ENCODE measurements around the gene MTFP1. TPM values are rescaled to one million over a fixed set of nuclear protein-coding genes. Genes with fewer than 3 reads are reported as not detected.

Gene MTFP1
- total RNA-seq, 1 experiment from 2014 or later, result 86.9 TPM

- H3K36me3 ChIP-seq (ENCODE audit: insufficient read depth, low read length, poor library complexity, severe bottlenecking), result peaks cover 19% of the 10 kb centered on the region
- no peak for TF ChIP-seq EZH2 (IDR thresholded peaks at IDR 0.05; ENCODE audit: borderline replicate concordance, low read depth, low read length, poor library complexity, severe bottlenecking)
- TF ChIP-seq, protein P1, sequence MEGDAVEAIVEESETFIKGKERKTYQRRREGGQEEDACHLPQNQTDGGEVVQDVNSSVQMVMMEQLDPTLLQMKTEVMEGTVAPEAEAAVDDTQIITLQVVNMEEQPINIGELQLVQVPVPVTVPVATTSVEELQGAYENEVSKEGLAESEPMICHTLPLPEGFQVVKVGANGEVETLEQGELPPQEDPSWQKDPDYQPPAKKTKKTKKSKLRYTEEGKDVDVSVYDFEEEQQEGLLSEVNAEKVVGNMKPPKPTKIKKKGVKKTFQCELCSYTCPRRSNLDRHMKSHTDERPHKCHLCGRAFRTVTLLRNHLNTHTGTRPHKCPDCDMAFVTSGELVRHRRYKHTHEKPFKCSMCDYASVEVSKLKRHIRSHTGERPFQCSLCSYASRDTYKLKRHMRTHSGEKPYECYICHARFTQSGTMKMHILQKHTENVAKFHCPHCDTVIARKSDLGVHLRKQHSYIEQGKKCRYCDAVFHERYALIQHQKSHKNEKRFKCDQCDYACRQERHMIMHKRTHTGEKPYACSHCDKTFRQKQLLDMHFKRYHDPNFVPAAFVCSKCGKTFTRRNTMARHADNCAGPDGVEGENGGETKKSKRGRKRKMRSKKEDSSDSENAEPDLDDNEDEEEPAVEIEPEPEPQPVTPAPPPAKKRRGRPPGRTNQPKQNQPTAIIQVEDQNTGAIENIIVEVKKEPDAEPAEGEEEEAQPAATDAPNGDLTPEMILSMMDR (conservative IDR thresholded peaks at IDR 0.05; ENCODE audit: low read depth, low read length), result no peak
- ChIA-PET POLR2A (ENCODE audit: low non-redundant PET) (no interaction called here), CTCF (interaction anchor here (1.9 kb wide), 1 partner anchor 144 kb away, joined by 5 read pairs; no protein-coding TSS in a partner anchor)
- H3K27ac ChIP-seq (ENCODE audit: low read depth, low read length, poor library complexity, severe bottlenecking), result peak overlapping the region; percentile 100
- H3K27me3 ChIP-seq (replicated peaks; ENCODE audit: insufficient read depth, low read depth, low read length, poor library complexity), result no peaks in the 10 kb centered on the region
- no peak for DNase-seq (ENCODE audit: low spot score)
- no peaks in the 10 kb centered on the region for H3K9me3 ChIP-seq (ENCODE audit: low read depth, low read length, poor library complexity, severe bottlenecking)
- no TSS peak for BruUV-seq (replicated peaks)
- intact Hi-C loops (cut with micrococcal nuclease; ENCODE audit: unreplicated experiment), result no loop called here
- no peak overlapping the region for H3K4me3 ChIP-seq (ENCODE audit: low read depth, low read length, poor library complexity, severe bottlenecking)
- H3K4me1 ChIP-seq (ENCODE audit: insufficient read depth, low read length, poor library complexity, severe bottlenecking), result peaks cover 35% of the 10 kb centered on the region
These were observed 6.5 kb downstream of the MTFP1 start for GRCh38 chr22:30432096-30432495.

DNA sequence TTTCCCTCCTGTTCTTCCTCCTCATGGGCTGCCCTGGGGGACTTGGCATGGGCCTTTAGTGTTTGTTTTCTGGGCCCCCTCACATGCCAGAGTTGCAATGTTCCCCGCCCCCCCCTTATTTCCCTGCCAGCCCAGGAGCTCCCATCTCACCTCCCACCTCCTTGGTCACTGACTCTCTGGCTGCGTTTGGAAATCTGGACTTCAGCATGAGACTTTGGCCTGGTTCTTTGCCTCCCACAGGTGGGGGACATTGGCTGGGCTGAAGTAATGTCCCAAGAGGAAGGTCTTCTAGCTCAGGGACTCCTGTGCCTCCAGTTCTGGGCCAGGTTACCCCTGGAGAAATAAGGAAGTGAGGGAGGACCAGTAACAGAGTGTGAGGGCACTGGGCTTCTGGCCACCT lies 7.0 kb downstream of the MTFP1 start:
- DNase-seq (ENCODE audit: low spot score), result no peak
- H3K9me3 ChIP-seq (ENCODE audit: low read depth, low read length, poor library complexity, severe bottlenecking), result no peaks in the 10 kb centered on the region
- ChIA-PET CTCF (no interaction called here), POLR2A (ENCODE audit: low non-redundant PET) (no interaction called here)
- H3K36me3 ChIP-seq (ENCODE audit: insufficient read depth, low read length, poor library complexity, severe bottlenecking), result peaks cover 15% of the 10 kb centered on the region
- no peak overlapping the region for H3K4me3 ChIP-seq (ENCODE audit: low read depth, low read length, poor library complexity, severe bottlenecking)
- BruUV-seq (replicated peaks), result no TSS peak
- H3K27ac ChIP-seq (ENCODE audit: low read depth, low read length, poor library complexity, severe bottlenecking), result peak overlapping the region; percentile 100
- H3K27me3 ChIP-seq (replicated peaks; ENCODE audit: insufficient read depth, low read depth, low read length, poor library complexity), result no peaks in the 10 kb centered on the region
- H3K4me1 ChIP-seq (ENCODE audit: insufficient read depth, low read length, poor library complexity, severe bottlenecking), result peaks cover 36% of the 10 kb centered on the region
- TF ChIP-seq, protein P1 (conservative IDR thresholded peaks at IDR 0.05; ENCODE audit: low read depth, low read length), result no peak
- TF ChIP-seq EZH2 (IDR thresholded peaks at IDR 0.05; ENCODE audit: borderline replicate concordance, low read depth, low read length, poor library complexity, severe bottlenecking), result no peak
- intact Hi-C loops (cut with micrococcal nuclease; ENCODE audit: unreplicated experiment), result no loop called here

DNA sequence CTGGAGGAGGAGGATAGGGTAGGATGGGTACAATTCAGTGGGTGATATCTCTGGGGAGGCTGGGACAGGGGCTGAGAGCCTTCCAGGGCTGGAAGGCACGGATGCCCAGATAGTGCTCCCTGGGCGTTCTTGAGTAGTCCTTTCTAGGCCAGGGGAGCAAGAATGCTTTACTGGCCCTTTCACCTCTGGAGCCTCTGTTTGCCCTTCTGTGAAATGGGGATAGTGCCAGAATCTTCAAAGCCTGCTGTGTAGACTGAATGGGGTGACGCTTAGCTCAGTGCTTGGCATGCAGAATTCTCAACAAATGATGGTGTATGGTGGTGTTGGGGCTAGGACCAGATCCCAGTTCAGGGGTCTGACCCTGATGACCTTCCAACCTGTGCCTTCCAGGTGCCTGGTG lies 7.7 kb downstream of the MTFP1 start:
- no peak for TF ChIP-seq EZH2 (IDR thresholded peaks at IDR 0.05; ENCODE audit: borderline replicate concordance, low read depth, low read length, poor library complexity, severe bottlenecking)
- TF ChIP-seq, protein P1 (conservative IDR thresholded peaks at IDR 0.05; ENCODE audit: low read depth, low read length), result no peak
- intact Hi-C loops (cut with micrococcal nuclease; ENCODE audit: unreplicated experiment), result no loop called here
- no TSS peak for BruUV-seq (replicated peaks)
- Histone ChIP-seq H3K27ac (ENCODE audit: low read depth, low read length, poor library complexity, severe bottlenecking) (peak overlapping the region; percentile 100), H3K27me3 (replicated peaks; ENCODE audit: insufficient read depth, low read depth, low read length, poor library complexity) (no peaks in the 10 kb centered on the region), H3K36me3 (ENCODE audit: insufficient read depth, low read length, poor library complexity, severe bottlenecking) (peaks cover 8% of the 10 kb centered on the region), H3K9me3 (ENCODE audit: low read depth, low read length, poor library complexity, severe bottlenecking) (no peaks in the 10 kb centered on the region), H3K4me3 (ENCODE audit: low read depth, low read length, poor library complexity, severe bottlenecking) (no peak overlapping the region), H3K4me1 (ENCODE audit: insufficient read depth, low read length, poor library complexity, severe bottlenecking) (peaks cover 31% of the 10 kb centered on the region)
- ChIA-PET POLR2A (ENCODE audit: low non-redundant PET) (no interaction called here), CTCF (no interaction called here)
- DNase-seq (ENCODE audit: low spot score), result no peak
